Midbrain (tissue), 1 donor: ENCODE results near the gene TANGO6.
"Not testable (repeated sequence)": the region's sequence is repeated elsewhere in the genome, so short reads cannot be mapped to it uniquely, and the experiment has no call there.

Experiments
- DNase-seq: peaks from one replicate; lab custom pipeline; 2025; lab: John Stamatoyannopoulos, UW

TANGO6 gene

DNA sequence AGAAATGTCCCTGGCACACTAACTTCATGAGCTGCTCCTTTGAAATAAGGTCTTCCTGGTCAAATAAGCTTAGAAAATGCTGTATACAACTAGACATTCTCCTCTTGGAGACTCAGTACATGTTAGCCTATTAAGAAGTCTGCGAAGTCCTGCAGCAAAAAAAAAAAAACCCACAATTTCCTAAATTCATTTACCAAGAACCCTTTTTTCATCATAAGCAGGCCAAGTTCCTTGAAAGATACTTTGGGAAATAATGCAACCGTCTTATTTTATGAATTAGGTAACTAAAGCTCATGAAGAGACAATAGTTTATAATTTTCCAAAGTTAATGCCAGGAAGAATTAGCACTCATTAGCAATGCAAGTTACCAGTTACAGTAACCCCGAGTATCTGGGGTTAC lies 213.1 kb downstream of the TANGO6 start:
- no peak for DNase-seq

DNA sequence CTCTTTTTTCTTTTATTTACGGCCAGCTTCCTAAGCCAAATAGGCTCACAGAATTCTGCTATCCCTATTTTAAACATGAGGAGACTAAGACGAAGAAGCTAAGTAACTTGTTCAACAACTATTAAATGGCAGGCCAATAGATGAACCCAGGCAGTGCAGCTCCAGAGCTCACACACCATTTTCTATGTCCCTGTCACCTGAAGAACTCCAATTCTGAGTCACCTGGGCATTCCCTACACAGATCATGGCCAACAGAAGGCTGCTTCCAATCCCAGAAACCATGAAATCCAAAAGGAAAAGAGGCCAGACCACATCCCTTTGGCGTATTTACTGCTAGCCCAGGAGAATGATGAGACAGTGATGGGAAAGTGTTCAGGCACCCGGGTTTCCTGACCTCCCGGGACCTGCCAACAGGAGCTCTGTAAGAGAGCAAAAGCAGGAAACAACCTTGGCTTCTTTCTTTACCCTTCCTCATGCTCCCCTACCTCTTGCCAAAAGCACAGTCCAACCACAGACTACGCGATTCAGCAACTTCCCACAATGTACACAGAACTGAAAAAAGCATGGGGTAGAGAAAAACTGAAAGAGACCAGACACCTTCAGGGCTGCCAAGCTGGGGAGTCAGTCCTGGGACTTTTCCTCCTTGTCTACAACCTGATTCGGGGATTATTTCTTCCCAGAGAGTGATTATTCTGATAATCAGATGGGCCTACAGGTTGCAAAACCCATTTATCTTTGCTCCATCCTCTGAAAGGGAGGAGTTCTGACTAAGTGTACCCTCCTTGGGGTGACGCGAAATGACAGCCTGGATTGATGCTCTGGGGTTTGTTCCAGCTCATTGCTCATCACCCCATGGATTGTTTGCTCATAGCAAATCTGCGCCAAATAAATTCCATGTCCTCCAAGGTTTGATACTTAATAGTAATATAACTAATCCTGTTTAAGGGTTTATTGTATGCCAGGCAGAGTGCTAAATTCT lies 214.4 kb downstream of the TANGO6 start:
- no peak for DNase-seq

DNA sequence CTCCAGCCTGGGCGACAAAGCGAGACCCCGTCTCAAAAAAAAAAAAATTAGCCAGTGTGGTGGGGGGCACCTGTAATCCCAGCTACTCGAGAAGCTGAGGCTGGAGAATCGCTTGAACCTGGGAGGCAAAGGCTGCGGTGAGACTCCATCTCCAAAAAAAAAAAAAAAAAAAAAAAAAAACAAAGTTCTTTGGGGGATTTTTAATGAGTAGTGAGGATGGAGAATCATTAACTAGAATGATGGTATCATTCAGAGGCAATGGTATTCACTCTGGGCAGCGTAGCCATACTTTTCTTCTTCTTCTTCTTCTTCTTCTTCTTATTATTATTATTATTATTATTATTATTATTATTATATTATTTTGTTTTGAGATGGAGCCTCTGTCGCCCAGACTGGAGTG lies 220.2 kb downstream of the TANGO6 start:
- not testable (repeated sequence) for DNase-seq

DNA sequence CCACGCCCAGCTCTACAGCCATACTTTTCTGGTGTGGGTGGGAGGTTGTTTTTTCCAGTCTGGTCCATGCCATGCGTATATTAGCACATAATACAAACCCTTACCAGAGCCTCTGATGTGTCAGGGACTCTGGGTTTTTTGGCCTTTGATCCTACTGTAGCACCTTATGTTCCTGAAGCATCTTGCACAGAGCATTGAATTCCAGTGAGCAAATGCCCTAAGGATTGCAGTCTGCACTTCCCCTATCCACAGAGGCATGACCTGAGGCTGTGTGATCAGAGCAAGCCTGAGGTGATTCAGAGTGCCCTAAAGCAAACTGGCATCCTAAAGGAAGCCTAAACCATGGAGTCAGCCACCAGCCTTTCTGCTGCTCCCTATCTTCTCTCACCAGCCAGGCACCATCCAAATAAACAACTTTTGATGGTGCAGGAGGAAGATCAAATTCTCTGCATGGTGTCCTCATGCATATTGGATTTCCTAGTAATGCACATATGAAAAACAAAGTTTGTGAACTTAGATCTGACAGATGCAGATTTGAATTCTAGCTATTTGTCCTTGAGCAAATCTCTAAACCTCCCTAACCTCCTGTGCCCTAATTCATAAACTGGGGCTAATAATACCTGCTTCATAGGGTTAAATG lies 220.9 kb downstream of the TANGO6 start:
- no peak for DNase-seq

DNA sequence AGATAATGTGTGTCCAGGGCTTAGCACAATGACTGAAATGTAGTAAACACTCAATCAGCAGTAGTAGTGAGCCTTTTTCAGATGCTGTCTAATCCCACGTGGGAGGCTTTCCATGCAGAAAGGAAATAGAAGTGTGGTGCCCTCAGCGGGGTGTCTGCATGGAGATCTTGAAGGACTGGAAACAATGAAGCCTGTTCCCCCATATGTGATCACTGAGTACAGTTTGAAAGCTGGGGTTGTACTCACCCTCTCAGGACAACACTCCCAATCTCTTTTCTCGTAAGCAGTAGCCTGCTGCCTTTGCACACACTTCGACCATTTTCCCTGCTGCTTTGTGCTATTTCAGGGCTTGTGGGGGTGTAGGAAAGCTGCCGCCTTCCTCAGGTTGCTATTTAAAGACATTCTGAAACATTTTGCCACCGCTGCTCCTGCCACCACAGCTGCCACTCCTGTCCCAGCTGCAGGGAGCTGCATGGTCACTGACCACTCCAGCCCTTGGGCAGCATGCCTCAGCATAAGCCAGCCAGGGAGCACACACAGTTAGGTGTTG lies 221.5 kb downstream of the TANGO6 start:
- DNase-seq, result no peak

DNA sequence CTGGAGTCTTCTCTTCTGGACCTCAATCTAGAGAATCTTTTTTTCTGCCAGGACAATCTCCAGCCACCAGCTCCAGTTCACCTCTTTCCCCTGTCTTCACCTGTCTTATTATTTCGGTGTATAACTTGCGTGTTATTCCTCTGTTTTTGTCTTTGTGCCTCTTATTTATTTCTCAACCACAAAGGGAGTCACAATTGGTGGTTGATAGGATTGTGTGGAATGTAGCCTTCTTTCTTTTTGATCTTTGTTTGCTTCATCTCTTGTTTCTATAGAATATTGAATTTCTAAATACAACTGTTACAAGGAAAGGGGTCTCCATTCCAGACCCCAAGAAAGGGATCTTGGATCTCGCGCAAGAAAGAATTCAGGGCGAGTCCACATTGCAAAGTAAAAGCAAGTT lies 226.2 kb downstream of the TANGO6 start:
- no peak for DNase-seq

DNA sequence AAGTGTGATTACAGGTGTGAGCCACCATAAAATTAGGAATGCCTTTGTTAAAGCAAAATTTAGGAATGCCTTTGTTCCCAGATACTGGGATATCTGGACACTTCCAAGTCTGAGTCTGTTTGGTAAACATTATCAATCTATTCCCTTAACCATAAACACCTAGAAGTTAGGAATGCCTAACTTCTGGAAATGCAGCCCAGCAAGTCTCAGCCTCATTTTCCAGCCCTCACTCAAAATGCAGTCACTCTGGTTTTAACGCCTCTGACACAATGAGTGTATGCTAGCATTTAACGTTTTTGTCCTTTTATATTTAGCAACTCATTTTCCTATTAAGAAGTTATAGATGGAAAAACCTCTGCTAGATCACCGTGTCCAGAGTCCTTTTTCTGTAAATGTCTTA lies 227.7 kb downstream of the TANGO6 start:
- DNase-seq, result no peak

DNA sequence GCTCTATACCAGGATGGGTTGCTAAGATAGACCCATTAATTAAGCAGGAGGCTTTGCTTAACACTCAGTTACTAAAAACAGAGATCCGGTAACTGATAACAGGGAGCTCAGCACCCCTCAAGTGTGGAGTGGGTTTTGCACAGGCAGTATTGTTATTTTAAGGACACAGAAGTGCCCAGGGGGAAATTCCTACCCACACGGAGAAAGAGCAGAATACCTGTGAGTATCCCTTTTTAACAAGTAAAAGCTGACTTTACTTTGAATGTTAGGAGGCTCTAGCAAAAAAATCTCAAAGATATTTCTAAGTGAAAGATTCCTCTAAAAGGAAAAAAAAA lies 229.3 kb downstream of the TANGO6 start:
- no peak for DNase-seq

DNA sequence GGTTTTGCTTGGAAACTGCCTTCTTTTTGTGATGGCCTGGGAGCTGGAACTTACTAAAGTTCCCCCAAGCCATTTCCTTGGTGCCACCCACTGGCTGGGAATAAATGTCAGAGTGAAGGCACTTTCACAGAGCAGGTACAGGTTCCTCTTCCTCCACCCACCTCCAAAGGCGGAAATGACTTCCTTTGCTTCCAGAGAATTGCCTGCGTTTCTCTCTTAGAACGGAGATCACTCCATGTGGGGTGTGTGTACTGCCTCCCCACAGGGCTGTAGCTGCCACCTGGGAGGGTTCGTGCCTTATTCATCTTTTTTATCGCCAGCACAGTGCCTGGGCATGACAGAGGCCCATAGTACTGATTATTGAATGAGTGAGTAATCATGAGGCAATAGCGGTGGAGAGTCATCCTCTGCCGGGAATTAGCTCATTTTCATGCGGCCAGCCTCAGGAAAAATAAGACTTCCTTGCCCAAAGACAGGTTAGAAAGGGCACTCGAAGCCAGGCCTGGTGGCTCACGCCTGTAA lies 229.9 kb downstream of the TANGO6 start:
- no peak for DNase-seq

DNA sequence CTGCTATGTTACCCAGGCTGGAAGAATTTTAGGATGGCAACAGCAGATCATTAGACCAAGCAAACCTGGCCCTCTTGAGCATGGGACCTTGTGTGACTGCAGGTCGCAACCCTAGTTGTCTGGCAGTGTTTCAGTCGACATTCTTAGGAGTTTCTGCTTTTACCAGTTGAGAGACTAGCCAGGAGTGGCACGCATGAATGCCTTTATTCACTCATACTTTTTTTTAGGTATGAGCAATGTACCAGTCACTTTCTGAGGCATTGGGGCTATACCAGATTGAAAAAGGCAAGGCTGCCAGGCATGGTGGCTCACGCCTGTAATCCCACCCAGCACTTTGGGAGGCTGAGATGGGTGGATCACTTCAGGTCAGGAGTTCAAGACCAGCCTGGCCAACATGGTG lies 233.9 kb downstream of the TANGO6 start:
- DNase-seq, result no peak

DNA sequence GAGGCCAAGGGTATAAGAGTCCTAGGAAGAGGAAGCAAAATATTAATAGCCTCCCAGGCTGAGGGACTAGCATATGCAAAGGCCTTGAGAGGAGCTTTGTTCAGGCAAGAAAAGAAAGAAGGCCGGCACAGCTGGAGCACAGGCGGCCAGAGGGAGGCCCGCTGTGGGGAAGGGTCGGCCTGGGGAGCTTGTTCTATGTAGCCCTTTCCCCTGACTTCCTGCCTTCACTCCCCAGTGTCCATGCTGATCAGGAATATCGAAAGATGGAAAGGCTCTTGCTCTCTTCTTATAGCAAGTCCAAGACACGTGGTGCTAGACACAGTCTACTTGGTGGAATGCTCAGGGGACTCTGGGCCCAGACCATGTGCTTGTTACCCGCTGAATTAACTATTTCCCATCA lies 234.7 kb downstream of the TANGO6 start:
- no peak for DNase-seq

DNA sequence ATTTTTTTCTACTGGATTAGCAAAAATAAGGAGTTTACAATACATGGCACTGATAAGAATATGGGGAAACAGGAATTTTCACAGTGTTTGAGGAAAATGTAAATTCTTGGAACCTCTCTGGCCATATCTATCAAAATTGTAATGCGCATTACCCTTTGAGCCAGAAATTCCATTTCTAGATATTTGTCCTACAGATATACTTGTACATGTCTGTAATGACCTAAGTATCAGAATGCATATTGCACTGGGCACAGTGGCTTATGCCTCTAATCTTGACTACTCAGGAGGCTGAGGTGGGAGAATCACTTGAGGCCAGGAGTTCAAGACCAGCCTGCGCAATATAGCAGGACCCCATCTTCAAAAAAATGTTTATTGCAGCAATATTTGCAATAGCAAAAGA lies 236.4 kb downstream of the TANGO6 start:
- no peak for DNase-seq

DNA sequence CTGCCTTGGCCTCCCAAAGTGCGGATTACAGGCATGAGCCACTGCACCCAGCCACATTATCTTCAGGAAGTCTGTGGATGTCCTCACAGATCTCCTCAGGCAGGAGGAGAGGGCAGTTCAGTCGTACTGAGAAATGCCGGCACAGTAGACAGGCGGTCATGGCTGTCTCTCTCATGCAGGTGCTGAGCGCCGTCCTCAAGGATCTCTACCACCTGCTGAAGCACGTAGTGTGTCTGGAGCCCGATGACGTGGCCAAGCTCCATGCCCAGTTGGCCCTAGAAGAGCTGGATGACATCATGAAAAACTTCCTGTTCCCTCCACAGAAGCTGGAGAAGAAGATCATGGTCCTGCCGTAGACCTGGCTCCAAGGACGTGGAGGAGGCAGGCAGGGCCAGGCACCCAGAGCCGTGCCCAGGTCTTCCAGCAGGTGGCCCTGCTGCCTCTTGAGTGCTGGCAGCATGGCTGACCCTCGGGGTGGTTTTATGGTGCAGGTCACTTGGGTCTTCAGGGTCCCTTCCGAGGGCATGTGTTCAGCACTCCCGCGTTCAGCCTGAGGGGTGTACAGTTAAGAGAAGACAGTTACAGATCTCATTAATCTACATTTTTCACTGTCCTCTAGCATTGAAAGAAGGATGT lies 240.1 kb downstream of the TANGO6 start:
- DNase-seq, result no peak

DNA sequence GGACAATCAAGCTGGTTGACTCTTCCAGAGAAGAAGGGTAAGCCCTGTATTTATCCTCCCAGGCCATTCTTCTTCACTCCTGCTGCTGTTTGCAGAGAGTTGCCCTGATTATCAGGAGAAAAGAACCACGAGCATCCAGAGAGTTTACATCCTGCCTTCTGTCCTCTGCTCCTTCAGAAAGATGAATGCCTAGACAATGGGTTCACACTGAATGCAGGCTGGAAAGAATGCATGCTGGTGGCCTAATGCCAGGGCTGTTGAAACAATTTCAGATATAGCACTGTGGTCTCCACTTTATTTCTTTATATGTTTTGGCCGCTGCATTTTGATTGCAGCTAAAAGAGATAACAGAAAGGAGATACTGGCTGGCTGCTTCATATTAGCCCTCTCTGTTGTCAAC lies 241.0 kb downstream of the TANGO6 start:
- DNase-seq, result no peak

DNA sequence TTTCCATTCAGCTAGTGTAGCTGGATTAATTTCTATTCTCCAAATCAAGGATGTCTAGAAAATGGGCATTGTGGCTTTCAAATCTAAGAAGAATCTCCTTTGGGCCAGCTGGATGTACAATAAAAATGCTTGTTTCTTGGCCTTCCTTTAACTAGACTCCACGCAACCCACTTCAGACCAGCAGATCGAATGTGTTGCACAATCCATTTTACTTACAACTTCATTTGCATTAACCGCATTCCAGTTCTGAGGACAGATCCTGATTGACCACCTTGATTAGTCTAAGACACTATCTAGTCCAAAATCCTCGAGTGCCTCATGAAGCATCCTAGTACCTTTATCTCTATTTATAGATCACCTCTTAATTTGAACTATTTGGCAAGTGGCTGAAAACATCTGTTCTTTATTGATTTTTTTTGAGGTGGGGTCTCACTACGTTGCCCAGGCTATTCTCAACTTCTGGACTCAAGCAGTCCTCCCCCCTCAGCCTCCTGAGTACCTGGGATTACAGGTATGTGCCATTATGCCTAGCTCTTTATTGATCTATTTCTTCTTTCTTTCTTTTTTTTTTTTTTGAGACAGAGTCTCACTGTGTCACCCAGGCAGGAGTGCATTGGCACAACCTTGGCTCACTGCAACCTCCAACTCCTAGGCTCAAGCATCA lies 241.8 kb downstream of the TANGO6 start:
- DNase-seq, result no peak

DNA sequence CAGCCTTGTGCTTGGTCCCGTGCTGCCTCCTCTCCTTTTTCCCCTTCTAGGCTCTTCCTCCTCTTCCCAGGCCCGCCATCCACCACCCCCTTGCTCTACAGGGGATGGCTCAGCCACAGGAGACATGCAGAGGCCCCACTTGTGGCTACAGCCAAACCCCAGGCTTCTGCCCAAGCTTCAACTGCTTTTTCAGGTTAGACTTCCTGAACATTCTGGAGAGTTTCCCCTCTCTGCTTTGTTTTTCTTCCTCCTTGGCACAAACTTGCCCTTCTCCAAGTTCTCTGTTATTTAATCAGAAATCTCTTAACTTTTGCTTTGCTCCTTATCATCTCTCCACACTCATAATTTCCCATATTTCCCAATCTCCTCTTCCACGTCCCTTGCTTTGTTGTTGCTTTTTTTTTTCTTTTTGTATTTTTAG lies 243.8 kb downstream of the TANGO6 start:
- no peak for DNase-seq

DNA sequence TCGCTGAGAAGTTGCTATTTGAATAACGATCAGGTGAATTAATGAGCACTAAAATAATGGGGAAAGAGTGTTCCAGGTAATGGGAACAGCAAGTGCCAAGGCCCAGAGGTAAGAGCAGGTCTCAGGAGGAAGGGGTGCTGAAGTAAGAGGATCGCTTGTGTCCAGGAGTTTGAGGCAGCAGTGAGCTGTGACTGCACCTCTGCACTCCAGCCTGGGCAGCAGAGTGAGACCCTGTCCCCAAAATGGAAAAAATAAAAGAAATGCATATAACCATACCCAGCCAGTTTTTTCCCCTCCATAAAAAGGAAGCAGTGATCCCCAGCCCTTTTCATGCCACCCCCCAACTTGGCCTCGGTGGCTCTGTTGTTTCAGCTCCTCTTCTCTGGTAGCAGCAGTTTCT lies 245.4 kb downstream of the TANGO6 start:
- DNase-seq, result no peak

DNA sequence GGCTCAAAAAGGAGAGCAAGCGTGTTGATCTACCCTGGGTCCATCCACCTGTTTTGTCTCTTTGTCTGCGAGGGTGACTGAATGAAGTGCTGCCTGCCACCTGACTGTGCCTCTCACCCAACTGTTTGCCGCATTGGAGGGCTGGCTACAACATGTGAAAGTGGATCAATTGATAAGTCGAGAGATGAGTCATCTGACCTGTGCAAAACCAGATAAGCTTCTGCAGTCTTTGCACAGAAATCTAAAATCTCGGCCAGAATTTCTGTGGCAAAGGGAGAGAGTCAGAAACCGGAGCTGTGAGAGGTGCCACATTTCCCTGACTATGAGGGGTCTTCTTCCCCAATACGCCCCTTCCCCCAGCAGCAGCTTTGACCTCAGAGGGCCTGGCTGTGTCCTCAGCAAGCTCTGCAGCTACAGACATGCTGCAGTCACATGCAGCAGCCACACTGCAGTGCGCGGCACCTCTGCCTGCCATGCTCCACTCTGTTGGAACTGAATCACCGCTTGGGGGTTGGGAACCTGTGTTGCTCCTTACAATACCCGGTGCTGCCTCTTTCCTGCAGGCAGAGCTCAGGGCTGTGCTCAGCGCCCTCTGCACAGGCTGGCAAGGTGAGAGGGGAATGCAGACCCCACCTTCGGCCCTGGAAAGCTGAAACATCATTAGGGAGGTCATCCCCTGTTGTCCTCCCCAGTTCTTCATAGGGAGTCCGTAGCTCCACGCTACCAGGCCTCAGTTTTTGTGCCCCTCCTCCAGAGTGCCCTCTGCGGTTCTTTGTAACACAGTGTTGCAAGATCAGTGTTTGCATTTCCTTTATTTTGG lies 246.0 kb downstream of the TANGO6 start:
- no peak for DNase-seq

DNA sequence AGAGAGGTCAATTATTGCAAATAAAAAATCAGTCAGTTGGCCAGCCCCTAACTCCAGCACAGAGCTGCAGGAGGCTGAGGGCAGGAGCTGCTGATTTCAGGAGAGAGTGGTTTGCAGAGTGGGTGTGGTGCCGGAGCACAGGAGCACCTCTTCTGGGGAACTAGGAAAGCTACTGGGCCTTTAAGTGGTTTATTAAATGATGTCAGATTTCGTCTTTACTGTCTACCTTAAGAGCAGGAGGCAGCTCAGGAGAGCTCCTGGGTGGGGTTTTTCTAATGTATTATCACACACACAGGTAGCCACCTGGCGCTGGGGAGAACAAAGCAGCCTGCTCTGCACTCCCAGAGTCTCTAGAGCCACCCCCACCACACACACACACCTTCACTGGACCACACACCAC lies 250.6 kb downstream of the TANGO6 start:
- DNase-seq, result no peak

DNA sequence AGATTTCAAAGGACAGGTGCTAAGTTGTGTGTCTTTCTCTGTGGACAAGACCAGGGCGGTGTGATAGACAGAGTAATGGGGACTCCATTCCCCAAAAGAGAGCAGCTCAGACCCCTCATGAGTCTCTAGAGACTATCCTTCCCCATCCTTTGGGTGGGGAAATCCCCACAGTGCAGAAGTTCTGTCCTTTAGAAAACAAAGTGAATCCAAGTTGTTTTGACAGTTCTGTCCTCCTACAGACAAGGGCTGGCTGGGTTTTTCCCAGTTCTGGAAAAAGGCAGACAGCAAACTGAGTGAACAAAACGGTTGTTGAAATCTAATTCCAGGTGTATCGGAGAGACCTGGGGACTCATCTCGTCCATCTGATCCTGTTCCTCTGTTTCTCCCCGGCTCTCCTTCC lies 251.2 kb downstream of the TANGO6 start:
- DNase-seq, result no peak

DNA sequence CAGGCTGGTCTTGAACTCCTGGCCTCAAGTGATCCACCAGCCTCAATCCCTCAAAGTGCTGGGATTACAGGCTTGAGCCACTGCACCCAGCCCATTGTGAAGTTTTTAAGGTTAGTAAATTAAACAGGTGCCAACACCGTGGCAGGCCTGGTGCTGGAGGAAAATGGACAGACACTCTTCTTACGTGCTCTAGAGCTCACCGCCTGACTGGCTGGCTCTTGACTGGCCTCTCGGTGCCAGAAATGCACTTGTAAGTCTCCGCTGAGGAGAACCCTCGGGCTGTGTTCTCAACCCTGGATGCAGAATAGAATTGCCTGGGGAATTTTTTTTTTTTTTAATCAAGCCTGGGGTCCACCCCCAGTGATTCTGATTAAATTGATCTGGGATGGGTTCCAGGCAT lies 251.9 kb downstream of the TANGO6 start:
- no peak for DNase-seq
